GM06990 (cell line): ENCODE data around the gene MFAP1.
A peak's percentile ranks its signal among the peaks of the same experiment; 100 is the strongest.

Source experiments
- DNase-seq: peaks from one replicate; pipeline ENCODE4 v3.0.0-alpha.2; 2011; ENCODE audit not compliant: insufficient read length; ENCODE audit errors: extremely low read depth
- H3K27me3 ChIP-seq: replicated peaks from 2 replicates; pipeline ENCODE4 v1.6.0; 2011; ENCODE audit warnings: low read length; ENCODE audit not compliant: control insufficient read depth, insufficient read depth
- H3K36me3 ChIP-seq: 2 replicates; pipeline ENCODE4 v1.5.1; 2011; ENCODE audit warnings: low read length; ENCODE audit not compliant: control insufficient read depth, insufficient read depth
- H3K4me3 ChIP-seq: replicated peaks from 2 replicates; pipeline ENCODE4 v1.5.1; 2011; ENCODE audit warnings: low read depth, mild to moderate bottlenecking, control low read depth, low read length
- CTCF ChIP-seq: IDR thresholded peaks from 2 replicates; pipeline ENCODE4 v1.5.1; 2011; ENCODE audit warnings: low read length, control low read depth, mild to moderate bottlenecking, inconsistent platforms; ENCODE audit not compliant: insufficient read depth, poor library complexity, severe bottlenecking

MFAP1 gene

GRCh38 chr15:43795197-43795596 is 29.3 kb downstream of the MFAP1 start:
- peaks cover 22% of the 10 kb centered on the region for H3K36me3 ChIP-seq
- H3K27me3 ChIP-seq: no peaks in the 10 kb centered on the region
- no peak for DNase-seq
- no peak for TF ChIP-seq CTCF
- no peak overlapping the region for H3K4me3 ChIP-seq

- DNase-seq: no peak
- peaks cover 18% of the 10 kb centered on the region for H3K36me3 ChIP-seq
- H3K27me3 ChIP-seq: no peaks in the 10 kb centered on the region
- H3K4me3 ChIP-seq: no peak overlapping the region
- TF ChIP-seq CTCF: no peak
These were observed 30.0 kb downstream of the MFAP1 start for GRCh38 chr15:43794269-43795037.

GRCh38 chr15:43793647-43794046 is 30.8 kb downstream of the MFAP1 start:
- Histone ChIP-seq H3K4me3 (peak overlapping the region; percentile 98), H3K36me3 (peaks cover 16% of the 10 kb centered on the region), H3K27me3 (no peaks in the 10 kb centered on the region)
- no peak for TF ChIP-seq CTCF
- DNase-seq: no peak

GRCh38 chr15:43792761-43793476 is 31.6 kb downstream of the MFAP1 start:
- Histone ChIP-seq H3K27me3 (no peaks in the 10 kb centered on the region), H3K4me3 (peak overlapping the region; percentile 98), H3K36me3 (peaks cover 16% of the 10 kb centered on the region)
- DNase-seq: no peak
- no peak for TF ChIP-seq CTCF

- DNase-seq: peak; percentile 100
- no peak for TF ChIP-seq CTCF
- Histone ChIP-seq H3K27me3 (no peaks in the 10 kb centered on the region), H3K4me3 (peak within 1 kb of the TSS; percentile 98), H3K36me3 (peaks cover 16% of the 10 kb centered on the region)
These were observed 32.3 kb downstream of the MFAP1 start, which contains the start of gene SERF2 for GRCh38 chr15:43791993-43792760. TSS of gene SERF2 (plus strand) at chr15:43792320. CDS start at chr15:43792377, 57 bp downstream.
